Measurements from ENCODE around the gene SLC46A2.

SLC46A2 gene

GRCh38 chr9:112885324-112885723, 5.4 kb downstream of the SLC46A2 start:
- DNase-seq (ENCODE audit: low read depth in 3 of 3), result no peak

GRCh38 chr9:112884721-112885120, 6.0 kb downstream of the SLC46A2 start:
- DNase-seq (ENCODE audit: low read depth in 3 of 3), result no peak

- no peak for DNase-seq (ENCODE audit: low read depth in 3 of 3)
Observed at GRCh38 chr9:112884101-112884500, 6.6 kb downstream of the SLC46A2 start.

GRCh38 chr9:112881331-112881730, 9.3 kb downstream of the SLC46A2 start:
- no peak for DNase-seq (ENCODE audit: low read depth in 3 of 3)

GRCh38 chr9:112880650-112881049, 10.0 kb downstream of the SLC46A2 start:
- DNase-seq (ENCODE audit: low read depth in 3 of 3), result no peak

GRCh38 chr9:112878752-112879151, 11.9 kb downstream of the SLC46A2 start:
- DNase-seq (ENCODE audit: low read depth in 3 of 3), result no peak

- no peak for DNase-seq (ENCODE audit: low read depth in 3 of 3)
Observed at GRCh38 chr9:112873773-112874405, 16.8 kb downstream of the SLC46A2 start.

- DNase-seq (ENCODE audit: low read depth in 3 of 3), result no peak
Observed at GRCh38 chr9:112872019-112872418, 18.7 kb downstream of the SLC46A2 start.

- DNase-seq (ENCODE audit: low read depth in 3 of 3), result no peak
Observed at GRCh38 chr9:112870556-112870955, 20.1 kb downstream of the SLC46A2 start.

GRCh38 chr9:112869917-112870316, 20.8 kb downstream of the SLC46A2 start:
- DNase-seq (ENCODE audit: low read depth in 3 of 3), result no peak

GRCh38 chr9:112869041-112869529, 21.6 kb downstream of the SLC46A2 start:
- no peak for DNase-seq (ENCODE audit: low read depth in 3 of 3)

GRCh38 chr9:112868461-112868860, 22.2 kb downstream of the SLC46A2 start:
- no peak for DNase-seq (ENCODE audit: low read depth in 3 of 3)

GRCh38 chr9:112867275-112867991, 23.2 kb downstream of the SLC46A2 start:
- DNase-seq (ENCODE audit: low read depth in 3 of 3), result no peak

GRCh38 chr9:112866662-112867274, 23.9 kb downstream of the SLC46A2 start:
- no peak for DNase-seq (ENCODE audit: low read depth in 3 of 3)

- no peak for DNase-seq (ENCODE audit: low read depth in 3 of 3)
Observed at GRCh38 chr9:112864982-112865381, 25.7 kb downstream of the SLC46A2 start.

- no peak for DNase-seq (ENCODE audit: low read depth in 3 of 3)
Observed at GRCh38 chr9:112864403-112864802, 26.3 kb downstream of the SLC46A2 start.

- no peak for DNase-seq (ENCODE audit: low read depth in 3 of 3)
Observed at GRCh38 chr9:112863746-112864145, 26.9 kb downstream of the SLC46A2 start.

GRCh38 chr9:112863214-112863613, 27.5 kb downstream of the SLC46A2 start:
- DNase-seq (ENCODE audit: low read depth in 3 of 3), result no peak

- DNase-seq (ENCODE audit: low read depth in 3 of 3), result no peak
Observed at GRCh38 chr9:112861638-112862555, 28.8 kb downstream of the SLC46A2 start.

GRCh38 chr9:112861155-112861554, 29.5 kb downstream of the SLC46A2 start:
- no peak for DNase-seq (ENCODE audit: low read depth in 3 of 3)

GRCh38 chr9:112860451-112860850, 30.2 kb downstream of the SLC46A2 start:
- no peak for DNase-seq (ENCODE audit: low read depth in 3 of 3)

- DNase-seq (ENCODE audit: low read depth in 3 of 3), result no peak
Observed at GRCh38 chr9:112858625-112859147, 32.0 kb downstream of the SLC46A2 start.
